ENCODE data around the gene SEC14L3.

DNA sequence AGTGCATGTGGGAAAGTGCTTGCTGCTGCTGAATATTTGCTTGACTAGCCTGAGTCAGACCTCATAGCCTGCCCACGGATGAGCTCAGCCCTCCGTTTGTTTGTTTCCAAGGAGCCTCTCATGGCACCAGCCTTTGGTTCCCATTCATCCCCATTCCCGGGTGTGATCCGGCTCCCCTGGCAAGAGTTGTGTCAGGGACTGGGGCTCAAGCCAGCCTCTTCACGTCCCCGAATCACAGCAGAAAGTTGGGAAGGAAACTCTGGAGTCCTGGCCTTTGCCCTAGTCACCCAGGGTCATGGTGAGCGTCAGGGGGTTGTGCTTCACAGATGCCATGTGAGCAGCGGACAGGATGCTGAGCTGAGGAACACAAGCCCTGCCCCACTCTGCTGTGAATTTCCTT, 13.8 kb downstream of the SEC14L3 start:
- no peak for TF ChIP-seq YY1 (IDR thresholded peaks at IDR 0.05; ENCODE audit: insufficient read depth, insufficient read length)
- no peak for TF ChIP-seq ZNF274 (IDR thresholded peaks at IDR 0.05; ENCODE audit: low read depth, low read length)
